ENCODE data around the gene ZNF217.

GRCh38 chr20:53608071-53608455 lies 14.4 kb upstream of the ZNF217 start:
- TF ChIP-seq, protein P1, sequence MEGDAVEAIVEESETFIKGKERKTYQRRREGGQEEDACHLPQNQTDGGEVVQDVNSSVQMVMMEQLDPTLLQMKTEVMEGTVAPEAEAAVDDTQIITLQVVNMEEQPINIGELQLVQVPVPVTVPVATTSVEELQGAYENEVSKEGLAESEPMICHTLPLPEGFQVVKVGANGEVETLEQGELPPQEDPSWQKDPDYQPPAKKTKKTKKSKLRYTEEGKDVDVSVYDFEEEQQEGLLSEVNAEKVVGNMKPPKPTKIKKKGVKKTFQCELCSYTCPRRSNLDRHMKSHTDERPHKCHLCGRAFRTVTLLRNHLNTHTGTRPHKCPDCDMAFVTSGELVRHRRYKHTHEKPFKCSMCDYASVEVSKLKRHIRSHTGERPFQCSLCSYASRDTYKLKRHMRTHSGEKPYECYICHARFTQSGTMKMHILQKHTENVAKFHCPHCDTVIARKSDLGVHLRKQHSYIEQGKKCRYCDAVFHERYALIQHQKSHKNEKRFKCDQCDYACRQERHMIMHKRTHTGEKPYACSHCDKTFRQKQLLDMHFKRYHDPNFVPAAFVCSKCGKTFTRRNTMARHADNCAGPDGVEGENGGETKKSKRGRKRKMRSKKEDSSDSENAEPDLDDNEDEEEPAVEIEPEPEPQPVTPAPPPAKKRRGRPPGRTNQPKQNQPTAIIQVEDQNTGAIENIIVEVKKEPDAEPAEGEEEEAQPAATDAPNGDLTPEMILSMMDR (IDR thresholded peaks at IDR 0.05; ENCODE audit: low read depth, low read length) = no peak
- no peak for TF ChIP-seq POLR2A (IDR thresholded peaks at IDR 0.05; ENCODE audit: extremely low read depth, insufficient read length)
